HepG2 (cell line): ENCODE data around the gene RAB17. TPM values are rescaled to one million over a fixed set of nuclear protein-coding genes. Genes with fewer than 3 reads are reported as not detected.

Experiments
- ATAC-seq: fragments of 200-7000 bp; cut with Tn5 transposase; 3 replicates; pipeline ENCODE4 v1.9.1; 2020; ENCODE audit warnings: mild to moderate bottlenecking, moderate library complexity
- BruUV-seq: library from RNA; stranded (reverse); fragments of 400-500 nt; replicated peaks from 2 replicates; lab custom pipeline; 2021; lab: Mats Ljungman, UMichigan
- CTCF ChIA-PET: fragments of 300-600 bp; formaldehyde crosslinking; extraction: SDS; loops from one replicate; lab custom pipeline; 2021; ENCODE audit warnings: low total read pairs, inconsistent platforms, low intra/inter-chr PET ratio; lab: Yijun Ruan, JAX
- POLR2A ChIA-PET: fragments of 350-600 bp; sonication (Branson Sonifier 250); formaldehyde crosslinking; loops from one replicate; lab custom pipeline; 2020; ENCODE audit warnings: antibody characterized with exemption, inconsistent platforms; lab: Yijun Ruan, JAX
- DNase-seq: peaks from one replicate; pipeline ENCODE4 v3.0.0-alpha.2; 2015; ENCODE audit warnings: low spot score
- FAIRE-seq: peaks from 3 replicates; lab custom pipeline; 2011; peaks lifted over from hg19 to GRCh38; lab: Jason Lieb, UNC
- H2AFZ ChIP-seq: one replicate; pipeline ENCODE4 v1.6.1; 2011; ENCODE audit warnings: low read length, inconsistent platforms
- H3K27ac ChIP-seq: fragments of 300-600 bp; 3 replicates; pipeline ENCODE4 v1.8.0; 2011; ENCODE audit warnings: mixed run types, mild to moderate bottlenecking, mixed read lengths, low read length, inconsistent platforms; ENCODE audit not compliant: insufficient read depth; ENCODE audit errors: extremely low read length
- H3K27me3 ChIP-seq, 2 experiments: fragments of 200-600 bp in 1 of 2; 2 replicates in 1 of 2; 3 replicates in 1 of 2; pipeline versions ENCODE4 v1.6.0 to v1.8.0; 2011; ENCODE audit warnings: low read length in 2 of 2, mild to moderate bottlenecking in 2 of 2, moderate library complexity in 2 of 2, inconsistent platforms in 1 of 2; ENCODE audit not compliant: insufficient read depth in 2 of 2, control insufficient read depth in 1 of 2
- H3K36me3 ChIP-seq, 2 experiments: fragments of 200-600 bp in 1 of 2; replicated peaks in 1 of 2; 2 replicates in 1 of 2; 3 replicates in 1 of 2; pipeline versions ENCODE4 v1.5.1 to v1.8.0; 2011; ENCODE audit warnings: low read length in 2 of 2, inconsistent platforms in 1 of 2; ENCODE audit not compliant: insufficient read depth in 2 of 2, control insufficient read depth in 1 of 2
- H3K4me1 ChIP-seq: 2 replicates; pipeline ENCODE4 v1.5.1; 2012; ENCODE audit warnings: low read length, inconsistent platforms; ENCODE audit not compliant: insufficient read depth
- H3K4me2 ChIP-seq: 2 replicates; pipeline ENCODE4 v1.6.0; 2011; ENCODE audit warnings: low read depth, low read length, inconsistent platforms
- H3K4me3 ChIP-seq, 3 experiments: fragments of 200-600 bp in 1 of 3; sonication (generic), shearing (Covaris generic) in 1 of 3; replicated peaks in 1 of 3; 2 replicates each; pipeline ENCODE4 v1.5.1; 2011 to 2016; ENCODE audit warnings: low read length in 3 of 3, inconsistent platforms in 2 of 3, low read depth in 2 of 3, mild to moderate bottlenecking in 2 of 3, control low read depth in 1 of 3, mixed read lengths in 1 of 3; ENCODE audit not compliant: insufficient read depth in 1 of 3
- H3K79me2 ChIP-seq: one replicate; pipeline ENCODE4 v1.6.1; 2011; ENCODE audit warnings: low read length, inconsistent platforms; ENCODE audit not compliant: insufficient read depth
- H3K9ac ChIP-seq: 2 replicates; pipeline ENCODE4 v1.6.0; 2011; ENCODE audit warnings: mild to moderate bottlenecking, low read depth, low read length, inconsistent platforms; ENCODE audit not compliant: insufficient read depth
- H3K9me3 ChIP-seq: 2 replicates; pipeline ENCODE4 v1.5.1; 2012; ENCODE audit warnings: mild to moderate bottlenecking, low read length
- H4K20me1 ChIP-seq: 2 replicates; pipeline ENCODE4 v1.6.0; 2011; ENCODE audit warnings: inconsistent platforms, mild to moderate bottlenecking, low read length, moderate library complexity; ENCODE audit not compliant: insufficient read depth
- ATAD3A ChIP-seq: sonication (generic); formaldehyde crosslinking; IDR thresholded peaks from 2 replicates; pipeline ENCODE4 v1.4.0; 2020; ENCODE audit warnings: missing genetic modification reagents
- BORCS8-MEF2B ChIP-seq: sonication (generic); formaldehyde crosslinking; IDR thresholded peaks from 2 replicates; pipeline ENCODE4 v1.8.0; 2022; ENCODE audit warnings: mild to moderate bottlenecking, missing genetic modification reagents
- CBFB ChIP-seq: sonication (generic); formaldehyde crosslinking; IDR thresholded peaks from 2 replicates; pipeline ENCODE4 v1.4.0; 2020; ENCODE audit warnings: missing genetic modification reagents
- ELF4 ChIP-seq: sonication (generic); formaldehyde crosslinking; IDR thresholded peaks from 2 replicates; pipeline ENCODE4 v1.5.0; 2020; ENCODE audit warnings: missing genetic modification reagents, mild to moderate bottlenecking, moderate library complexity, borderline replicate concordance
- NRL ChIP-seq: sonication (generic); formaldehyde crosslinking; IDR thresholded peaks from 2 replicates; pipeline ENCODE4 v1.5.0; 2020; ENCODE audit warnings: missing genetic modification reagents, mild to moderate bottlenecking, moderate library complexity, borderline replicate concordance
- POLR2A ChIP-seq, 2 experiments: IDR thresholded peaks; 2 replicates each; pipeline ENCODE4 v1.6.1; 2011; ENCODE audit warnings: low read depth in 2 of 2, low read length in 2 of 2, mild to moderate bottlenecking in 1 of 2, moderate library complexity in 1 of 2; ENCODE audit not compliant: insufficient read depth in 1 of 2
- RCOR2 ChIP-seq: IDR thresholded peaks from 2 replicates; pipeline ENCODE4 v1.6.1; 2016; ENCODE audit warnings: missing biosample characterization, missing genetic modification reagents
- SPEN ChIP-seq: sonication (generic); formaldehyde crosslinking; IDR thresholded peaks from 2 replicates; pipeline ENCODE4 v1.5.1; 2020; ENCODE audit warnings: low read depth, mild to moderate bottlenecking, missing genetic modification reagents
- ZFX ChIP-seq: sonication (generic); formaldehyde crosslinking; IDR thresholded peaks from 2 replicates; pipeline ENCODE4 v1.4.0; 2020; ENCODE audit warnings: mild to moderate bottlenecking, low read depth, missing genetic modification reagents, moderate library complexity
- ZMYM3 ChIP-seq: sonication (generic); formaldehyde crosslinking; IDR thresholded peaks from 2 replicates; pipeline ENCODE4 v1.5.1; 2020; ENCODE audit warnings: mild to moderate bottlenecking, missing genetic modification reagents
- ZNF564 ChIP-seq: sonication (generic); formaldehyde crosslinking; IDR thresholded peaks from 2 replicates; pipeline ENCODE4 v1.8.1; 2023; ENCODE audit warnings: mild to moderate bottlenecking, missing genetic modification reagents
- ZNF703 ChIP-seq: sonication (generic); formaldehyde crosslinking; IDR thresholded peaks from 2 replicates; pipeline ENCODE4 v1.5.1; 2020; ENCODE audit warnings: missing genetic modification reagents, mild to moderate bottlenecking, moderate library complexity, borderline replicate concordance
- WGBS: methylation state at CpG from one replicate; pipeline ENCODE4 v1.1.6; 2017; ENCODE audit warnings: low lambda C conversion rate; 5-methylcytosine and 5-hydroxymethylcytosine counted together
- in situ Hi-C: cut with HindIII; loops from 2 replicates; pipeline ENCODE4 v1.10.0; 2017; ENCODE audit warnings: low pct_unique_long_range_greater_than_20kb; ENCODE audit not compliant: extremely low pct_ligation_motif_present
- intact Hi-C: fragments of 100-400 bp; cut with micrococcal nuclease; formaldehyde crosslinking; loops from one replicate; pipeline ENCODE4 v1.10.0; 2022; ENCODE audit not compliant: unreplicated experiment
- polyA plus RNA-seq, 8 experiments: library from polyadenylated mRNA; depleted of rRNA in 3 of 8; stranded (reverse) in 7 of 8; unstranded in 1 of 8; fragments of >200 nt; fragmentation: Illumina TruSeq in 4 of 8; extraction: Trizol in 4 of 8; gene quantifications; 2 replicates each; pipeline versions ENCODE4 v1.2.1 to v1.2.3, GENCODE V29; 2011 to 2016; ENCODE audit warnings: low read depth in 4 of 8, missing spikeins in 1 of 8, mixed read lengths in 1 of 8; ENCODE audit not compliant: insufficient read depth in 1 of 8
- total RNA-seq, 5 experiments: library from RNA; depleted of rRNA; stranded (reverse); fragments of >200 nt; fragmentation: Illumina TruSeq; extraction: Trizol; gene quantifications; 2 replicates each; pipeline ENCODE4 v1.2.3, GENCODE V29; 2016; ENCODE audit warnings: low read depth in 1 of 5
- TF ChIP-seq, protein P1 (sequence below): IDR thresholded peaks from 2 replicates; pipeline ENCODE4 v1.6.1; 2016
- TF ChIP-seq, protein P2 (sequence below): sonication (generic); formaldehyde crosslinking; IDR thresholded peaks from 2 replicates; pipeline ENCODE4 v1.8.0; 2022; ENCODE audit warnings: missing genetic modification reagents, mild to moderate bottlenecking, moderate library complexity, borderline replicate concordance
- TF ChIP-seq, protein P3 (sequence below): sonication (generic); formaldehyde crosslinking; IDR thresholded peaks from 2 replicates; pipeline ENCODE4 v1.5.0; 2020; ENCODE audit warnings: missing genetic modification reagents, mild to moderate bottlenecking, borderline replicate concordance

RAB17 gene
- total and polyA plus RNA-seq, 2 of the 13 experiments (the other 11 are each of a cell fraction or from before 2014, with no cell fraction given), result 68.0 to 124 TPM

DNA sequence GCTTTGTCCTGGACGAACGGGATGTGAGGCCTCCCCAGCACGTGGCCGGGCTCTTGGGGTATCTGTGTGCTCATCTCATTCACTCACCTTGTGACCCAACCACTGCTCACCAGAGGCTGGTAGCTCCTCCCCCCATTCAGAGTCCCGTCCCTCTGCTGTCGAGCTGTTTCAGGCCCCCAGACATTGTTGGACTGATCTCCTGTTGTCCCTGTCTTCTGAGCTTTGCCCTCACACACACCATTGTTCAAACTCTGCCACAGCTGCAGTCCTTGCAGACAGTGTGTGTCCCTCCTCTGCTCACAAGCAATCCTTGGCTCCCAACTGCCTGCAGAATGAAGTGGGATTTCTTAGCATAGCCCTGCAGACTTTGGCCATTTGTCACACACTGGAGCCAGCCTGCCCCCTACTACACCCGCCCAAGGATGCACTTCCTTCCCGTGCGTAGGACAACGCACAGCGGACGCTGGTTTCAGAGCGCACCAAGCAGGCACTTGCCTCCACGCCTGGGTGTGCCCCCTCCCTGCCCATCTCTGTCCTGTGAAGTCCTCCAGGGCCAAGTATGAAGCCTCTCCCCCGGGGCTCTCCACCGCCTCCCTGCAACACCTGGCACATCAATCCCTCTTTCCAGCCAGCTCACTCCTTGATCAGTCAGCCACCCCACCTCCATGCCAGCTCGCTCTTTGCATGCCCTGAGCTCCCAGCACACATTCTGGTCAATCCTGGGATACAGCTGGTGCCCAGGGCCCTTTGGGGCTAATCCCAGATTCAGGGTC is 40.7 kb downstream of the RAB17 start:
- POLR2A ChIA-PET, result no interaction called here
- CTCF ChIA-PET, result no interaction called here
- H3K4me3 ChIP-seq, result peak overlapping the region in 1 of 3 experiments; percentile 8; a peak in 1 of 6 replicates
- H3K27ac ChIP-seq, result no peak overlapping the region
- peak; percentile 59 for DNase-seq
- 35% methylated on average over 16 of the region's 17 CpGs for WGBS
- no peaks in the 10 kb centered on the region for H3K79me2 ChIP-seq
- intact Hi-C loops, result no loop called here
- H3K36me3 ChIP-seq, result no peaks in the 10 kb centered on the region
- peak overlapping the region; percentile 22; the same call in 1 of the 2 replicates for H3K4me2 ChIP-seq
- H3K9ac ChIP-seq, result no peak overlapping the region
- ATAC-seq, result peak; percentile 72
- in situ Hi-C loops, result no loop called here
- no peaks in the 10 kb centered on the region for H4K20me1 ChIP-seq
- peaks cover 49% of the 10 kb centered on the region for H3K4me1 ChIP-seq
- FAIRE-seq, result peak; percentile 63
- peaks cover 7 to 34% of the 10 kb centered on the region in 2 experiments; a peak in 4 of 5 replicates for H3K27me3 ChIP-seq
- H2AFZ ChIP-seq, result no peak overlapping the region
- H3K9me3 ChIP-seq, result no peaks in the 10 kb centered on the region
- BruUV-seq, result no TSS peak
- TF ChIP-seq SPEN (peak; percentile 49; the same call in 1 of the 2 replicates), ELF4 (CRISPR knock-in tag) (no peak), ZNF564 (CRISPR knock-in tag) (no peak), NRL (0 out of 2 replicates have a peak, but pooled peaks have one; percentile 7), RCOR2 (CRISPR knock-in tag) (peak; percentile 36; the same call in 1 of the 2 replicates), ZNF703 (CRISPR knock-in tag) (no peak), BORCS8-MEF2B (peak; percentile 22; the same call in 1 of the 2 replicates), ZFX (CRISPR knock-in tag) (peak; percentile 59), CBFB (CRISPR knock-in tag) (no peak), ATAD3A (CRISPR knock-in tag) (0 out of 2 replicates have a peak, but pooled peaks have one; percentile 1), ZMYM3 (CRISPR knock-in tag) (peak; percentile 99), POLR2A (IDR thresholded peaks at IDR 0.05; ENCODE audit: insufficient read depth in 1 of 2, low read depth in 2 of 2, low read length in 2 of 2) (no peak)
- TF ChIP-seq, protein P1, sequence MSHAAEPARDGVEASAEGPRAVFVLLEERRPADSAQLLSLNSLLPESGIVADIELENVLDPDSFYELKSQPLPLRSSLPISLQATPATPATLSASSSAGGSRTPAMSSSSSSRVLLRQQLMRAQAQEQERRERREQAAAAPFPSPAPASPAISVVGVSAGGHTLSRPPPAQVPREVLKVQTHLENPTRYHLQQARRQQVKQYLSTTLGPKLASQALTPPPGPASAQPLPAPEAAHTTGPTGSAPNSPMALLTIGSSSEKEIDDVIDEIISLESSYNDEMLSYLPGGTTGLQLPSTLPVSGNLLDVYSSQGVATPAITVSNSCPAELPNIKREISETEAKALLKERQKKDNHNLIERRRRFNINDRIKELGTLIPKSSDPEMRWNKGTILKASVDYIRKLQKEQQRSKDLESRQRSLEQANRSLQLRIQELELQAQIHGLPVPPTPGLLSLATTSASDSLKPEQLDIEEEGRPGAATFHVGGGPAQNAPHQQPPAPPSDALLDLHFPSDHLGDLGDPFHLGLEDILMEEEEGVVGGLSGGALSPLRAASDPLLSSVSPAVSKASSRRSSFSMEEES, result 0 out of 2 replicates have a peak, but pooled peaks have one; percentile 35
- TF ChIP-seq, protein P2, sequence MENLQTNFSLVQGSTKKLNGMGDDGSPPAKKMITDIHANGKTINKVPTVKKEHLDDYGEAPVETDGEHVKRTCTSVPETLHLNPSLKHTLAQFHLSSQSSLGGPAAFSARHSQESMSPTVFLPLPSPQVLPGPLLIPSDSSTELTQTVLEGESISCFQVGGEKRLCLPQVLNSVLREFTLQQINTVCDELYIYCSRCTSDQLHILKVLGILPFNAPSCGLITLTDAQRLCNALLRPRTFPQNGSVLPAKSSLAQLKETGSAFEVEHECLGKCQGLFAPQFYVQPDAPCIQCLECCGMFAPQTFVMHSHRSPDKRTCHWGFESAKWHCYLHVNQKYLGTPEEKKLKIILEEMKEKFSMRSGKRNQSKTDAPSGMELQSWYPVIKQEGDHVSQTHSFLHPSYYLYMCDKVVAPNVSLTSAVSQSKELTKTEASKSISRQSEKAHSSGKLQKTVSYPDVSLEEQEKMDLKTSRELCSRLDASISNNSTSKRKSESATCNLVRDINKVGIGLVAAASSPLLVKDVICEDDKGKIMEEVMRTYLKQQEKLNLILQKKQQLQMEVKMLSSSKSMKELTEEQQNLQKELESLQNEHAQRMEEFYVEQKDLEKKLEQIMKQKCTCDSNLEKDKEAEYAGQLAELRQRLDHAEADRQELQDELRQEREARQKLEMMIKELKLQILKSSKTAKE (CRISPR knock-in tag), result 0 out of 2 replicates have a peak, but pooled peaks have one; percentile 23
- TF ChIP-seq, protein P3, sequence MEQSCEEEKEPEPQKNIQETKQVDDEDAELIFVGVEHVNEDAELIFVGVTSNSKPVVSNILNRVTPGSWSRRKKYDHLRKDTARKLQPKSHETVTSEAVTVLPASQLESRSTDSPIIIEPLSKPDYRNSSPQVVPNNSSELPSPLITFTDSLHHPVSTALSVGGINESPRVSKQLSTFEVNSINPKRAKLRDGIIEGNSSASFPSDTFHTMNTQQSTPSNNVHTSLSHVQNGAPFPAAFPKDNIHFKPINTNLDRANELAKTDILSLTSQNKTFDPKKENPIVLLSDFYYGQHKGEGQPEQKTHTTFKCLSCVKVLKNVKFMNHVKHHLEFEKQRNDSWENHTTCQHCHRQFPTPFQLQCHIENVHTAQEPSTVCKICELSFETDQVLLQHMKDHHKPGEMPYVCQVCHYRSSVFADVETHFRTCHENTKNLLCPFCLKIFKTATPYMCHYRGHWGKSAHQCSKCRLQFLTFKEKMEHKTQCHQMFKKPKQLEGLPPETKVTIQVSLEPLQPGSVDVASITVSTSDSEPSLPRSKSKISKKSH, result 0 out of 2 replicates have a peak, but pooled peaks have one; percentile 8
